HG03108 (cell line): ENCODE measurements around the gene CMTM4.
"Not testable (repeated sequence)": the region's sequence is repeated elsewhere in the genome, so short reads cannot be mapped to it uniquely, and the experiment has no call there.

ENCODE experiments used
- ATAC-seq: cut with Tn5 transposase; IDR thresholded peaks from one replicate; pipeline ENCODE4 v1.9.1; 2021; ENCODE audit warnings: moderate library complexity; ENCODE audit not compliant: unreplicated experiment

Gene CMTM4

DNA sequence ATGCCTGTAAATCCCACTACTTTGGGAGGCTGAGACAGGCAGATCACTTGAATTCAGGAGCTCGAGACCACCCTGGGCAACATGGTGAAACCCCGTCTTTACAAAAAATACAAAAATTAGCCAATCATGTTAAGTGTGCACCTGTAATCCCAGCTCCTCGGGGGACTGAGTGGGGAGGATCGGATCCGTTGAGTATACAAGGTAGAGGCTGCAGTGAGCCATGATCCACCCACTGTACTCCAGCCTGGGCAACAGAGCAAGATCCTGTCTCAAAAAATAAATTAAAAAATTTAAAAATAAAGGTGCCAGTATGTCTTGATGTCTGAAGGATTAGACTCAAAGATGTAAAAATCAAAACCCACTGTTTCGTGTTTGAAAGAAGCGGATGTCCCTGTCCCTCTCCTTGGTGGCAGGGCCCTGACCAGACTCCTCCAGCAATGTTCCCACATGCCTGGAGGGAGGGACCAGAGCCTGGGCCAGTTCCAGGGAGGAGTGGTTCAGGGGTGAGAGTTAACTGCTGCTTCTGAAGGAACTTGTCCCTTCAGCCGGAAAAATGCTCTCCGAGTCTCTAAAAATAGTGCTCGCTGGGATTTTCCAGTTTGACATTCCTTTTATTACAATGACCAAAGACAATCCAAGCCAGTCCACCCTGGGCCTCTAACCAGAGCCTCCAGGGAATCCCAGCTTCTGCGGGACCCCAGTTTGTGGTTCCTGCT is 9.4 kb upstream of the CMTM4 start:
- no peak for ATAC-seq

DNA sequence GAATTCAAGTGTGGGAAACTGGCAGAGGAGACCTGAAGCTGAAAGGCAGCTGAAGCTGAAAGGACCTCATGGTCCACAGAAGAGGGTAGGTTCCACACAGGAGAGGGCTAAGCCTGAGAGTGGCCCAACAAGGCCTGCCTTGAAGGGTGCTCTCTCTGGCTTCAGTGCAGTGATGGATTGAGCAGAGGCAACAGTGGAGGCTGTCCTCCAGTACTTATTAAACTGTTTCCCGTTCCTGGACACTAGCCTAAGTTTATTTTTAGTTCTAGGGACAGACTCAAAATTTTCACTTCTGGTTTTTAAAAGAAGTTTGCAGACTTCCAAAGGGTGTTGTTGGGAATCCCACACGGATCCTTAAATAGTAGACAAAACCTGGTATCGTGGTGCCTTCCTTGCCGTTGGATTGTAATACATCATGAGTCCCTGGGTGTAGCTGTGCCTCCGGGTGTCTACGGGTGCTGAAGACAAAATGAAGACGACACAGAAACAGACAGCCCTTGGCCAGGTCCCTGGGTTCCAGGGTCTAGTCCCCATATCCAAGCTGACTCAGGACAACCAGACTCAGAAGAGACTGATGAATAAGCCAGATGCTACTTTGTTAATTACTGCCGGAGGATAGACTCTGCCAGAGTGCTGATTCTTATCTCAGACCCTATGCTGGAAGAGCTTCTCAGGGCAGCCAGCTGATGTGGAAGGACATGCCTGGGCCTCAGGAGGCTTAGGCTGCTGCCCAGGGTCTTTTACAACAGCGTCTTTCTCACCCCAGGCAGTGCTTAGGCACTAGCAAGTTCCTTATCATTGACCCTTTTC is 7.1 kb upstream of the CMTM4 start:
- ATAC-seq = no peak

DNA sequence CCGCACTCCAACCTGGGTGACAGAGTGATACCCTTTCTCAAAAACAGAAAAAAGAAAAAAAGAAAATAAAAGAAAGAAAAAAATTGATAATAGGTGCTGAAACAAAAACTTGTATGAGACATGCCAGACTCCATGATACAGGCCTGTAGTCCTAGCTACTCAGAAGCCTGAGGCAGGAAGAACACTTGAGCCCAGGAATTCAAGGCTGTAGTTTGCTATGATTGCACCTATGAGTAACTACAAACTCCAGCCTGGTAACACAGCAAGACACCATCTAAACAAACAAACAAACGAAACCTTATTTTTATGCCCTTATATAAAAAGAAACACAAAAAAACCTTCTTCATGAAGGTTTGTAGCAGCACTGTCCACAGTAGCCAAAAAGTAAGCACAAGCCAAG is 5.0 kb upstream of the CMTM4 start:
- no peak for ATAC-seq

DNA sequence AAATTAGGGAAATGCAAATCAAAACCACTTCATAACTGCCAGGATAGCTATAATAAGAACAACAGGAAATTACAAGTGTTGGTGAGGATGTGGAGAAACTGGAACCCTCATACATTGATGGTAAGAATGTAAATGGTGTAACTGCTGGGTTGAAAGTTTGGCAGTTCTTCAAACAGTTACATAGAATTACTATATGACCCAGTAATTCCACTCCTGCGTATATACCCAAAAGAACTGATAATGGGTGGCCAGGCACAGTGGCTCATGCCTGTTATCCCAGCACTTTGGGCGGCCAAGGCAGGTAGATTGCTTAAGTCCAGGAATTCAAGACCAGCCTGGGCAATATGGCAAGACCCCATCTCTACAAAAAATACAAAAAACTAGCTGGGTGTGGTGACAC is 4.5 kb upstream of the CMTM4 start:
- no peak for ATAC-seq

DNA sequence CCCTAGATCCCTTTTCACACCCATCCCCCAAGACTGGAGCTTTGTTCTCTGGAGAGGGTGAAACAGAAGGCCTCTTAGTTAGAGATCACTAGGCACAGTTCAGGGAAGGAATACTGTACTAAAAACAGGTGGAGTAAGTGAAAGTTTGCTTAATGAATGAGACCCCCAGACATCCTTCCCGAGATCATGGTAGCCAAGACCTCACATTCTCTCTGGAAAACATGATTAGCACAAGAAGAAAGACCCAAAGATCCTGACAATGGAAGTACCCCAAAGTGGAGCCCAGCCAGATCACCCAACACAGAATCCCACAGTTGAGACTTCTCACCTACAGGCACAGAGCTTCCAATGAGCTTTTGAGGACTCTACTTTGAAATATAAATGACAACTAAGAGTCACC is 3.4 kb upstream of the CMTM4 start:
- ATAC-seq = no peak

DNA sequence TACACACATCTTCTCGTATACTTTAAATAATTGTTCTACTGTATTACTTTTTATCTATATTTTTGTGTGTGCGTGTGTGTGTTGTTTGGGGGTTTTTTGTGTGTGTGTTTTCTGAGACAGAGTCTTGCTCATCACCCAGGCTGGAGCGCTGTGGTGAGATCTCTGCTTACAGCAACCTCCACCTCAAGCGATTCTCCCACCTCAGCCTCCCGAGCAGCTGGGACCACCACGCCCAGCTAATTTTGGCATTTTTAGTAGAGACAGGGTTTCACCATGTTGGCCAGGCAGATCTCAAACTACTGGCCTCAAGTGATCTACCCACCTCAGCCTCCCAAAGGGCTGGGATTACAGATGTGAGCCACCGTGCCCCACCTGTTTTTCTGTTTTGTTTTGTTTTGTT is 1.5 kb upstream of the CMTM4 start:
- ATAC-seq = no peak

DNA sequence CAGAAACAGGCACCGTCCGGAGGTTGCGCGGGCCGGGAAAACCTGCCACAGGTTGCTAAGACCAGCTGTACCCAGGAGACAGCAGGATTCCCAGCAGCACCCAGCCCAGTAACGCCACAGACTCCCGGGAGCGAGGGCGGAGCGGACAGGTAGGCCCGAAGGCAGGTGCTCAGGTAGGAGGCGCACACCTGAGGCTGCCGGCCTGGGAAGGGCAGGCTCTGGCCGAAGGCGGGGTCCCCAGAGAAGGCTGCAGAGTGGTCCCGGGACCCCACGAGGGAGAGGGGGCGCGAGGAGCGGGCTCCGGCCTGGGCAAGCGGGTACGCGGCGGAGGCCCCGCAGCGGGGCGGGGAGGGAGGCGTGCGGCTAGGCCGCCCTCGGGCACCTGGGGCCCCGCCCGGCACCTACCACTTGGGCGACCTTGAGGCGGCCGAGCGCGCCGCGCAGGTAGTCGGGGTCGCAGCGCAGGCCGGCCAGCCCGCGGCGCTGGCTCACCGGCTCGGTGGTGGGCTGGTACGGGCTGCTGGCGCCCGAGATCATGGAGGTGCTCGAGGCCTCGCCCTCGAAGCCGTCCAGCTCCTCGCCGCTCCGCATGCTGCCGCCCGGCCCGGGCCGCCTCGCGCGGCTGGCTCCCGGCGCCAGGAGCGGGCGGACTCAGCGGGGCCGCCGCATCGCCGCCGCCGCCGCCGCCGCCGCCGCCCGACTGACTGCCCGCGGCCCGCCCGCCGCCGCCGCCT is 441 bp downstream of the CMTM4 start:
- ATAC-seq = peak; percentile 36

DNA sequence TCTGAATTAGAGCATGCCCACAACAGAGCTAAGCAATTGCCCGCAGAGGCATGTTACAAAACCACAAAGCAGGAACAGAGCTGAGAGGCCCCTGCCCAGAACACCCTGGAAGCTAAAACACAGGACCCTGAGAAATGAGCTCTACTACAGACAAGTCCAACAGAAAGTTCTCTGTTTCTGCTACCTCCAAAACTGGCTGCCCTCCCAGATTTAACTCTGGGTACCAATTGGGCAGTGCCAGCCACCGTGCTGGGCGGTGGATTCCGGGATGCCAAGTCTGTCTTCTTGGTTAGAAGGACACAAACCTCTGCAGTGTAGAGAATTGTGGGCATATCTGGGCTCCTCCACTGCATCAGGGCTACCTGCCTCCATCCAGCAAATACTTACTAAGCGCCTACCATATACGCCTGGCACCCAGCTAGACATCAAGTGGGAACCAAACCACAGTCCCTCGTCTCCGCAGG is 1.0 kb downstream of the CMTM4 start:
- ATAC-seq = no peak

DNA sequence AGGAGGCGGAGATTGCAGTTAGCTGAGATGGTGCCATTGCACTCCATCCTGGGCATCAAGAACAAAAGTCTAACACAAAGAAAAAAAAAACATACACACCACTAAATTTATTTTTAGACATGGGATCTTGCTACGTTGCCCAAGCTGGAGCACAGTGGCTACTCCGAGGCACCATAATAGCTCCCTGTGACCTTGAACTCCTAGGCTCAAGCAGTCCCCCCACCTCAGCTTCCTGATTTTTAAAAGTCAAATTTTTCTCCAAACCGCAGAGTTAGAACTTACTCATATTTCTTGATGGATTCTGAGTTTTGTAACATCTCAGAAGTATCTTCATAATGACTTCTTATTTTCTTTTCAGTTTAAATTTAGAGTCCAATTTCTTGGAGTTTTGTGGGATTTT is 3.4 kb downstream of the CMTM4 start:
- no peak for ATAC-seq

DNA sequence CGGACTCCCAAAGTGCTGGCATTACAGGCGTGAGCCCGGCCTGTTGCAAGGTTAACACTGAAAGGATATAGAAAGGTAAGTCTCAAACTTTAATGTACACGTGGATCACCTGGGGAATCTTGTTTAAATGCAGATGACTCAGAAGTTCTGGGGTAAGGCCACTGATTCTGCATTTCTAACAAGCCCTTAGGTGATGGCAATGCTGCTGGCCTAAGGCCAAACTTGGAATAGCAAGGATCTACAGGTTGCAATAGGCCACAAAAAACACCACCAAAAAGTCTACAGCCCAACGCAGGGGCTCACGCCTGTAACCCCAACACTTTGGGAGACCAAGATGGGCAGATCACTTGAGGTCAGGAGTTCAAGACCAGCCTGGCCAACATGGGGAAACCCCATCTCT is 4.2 kb downstream of the CMTM4 start:
- no peak for ATAC-seq

DNA sequence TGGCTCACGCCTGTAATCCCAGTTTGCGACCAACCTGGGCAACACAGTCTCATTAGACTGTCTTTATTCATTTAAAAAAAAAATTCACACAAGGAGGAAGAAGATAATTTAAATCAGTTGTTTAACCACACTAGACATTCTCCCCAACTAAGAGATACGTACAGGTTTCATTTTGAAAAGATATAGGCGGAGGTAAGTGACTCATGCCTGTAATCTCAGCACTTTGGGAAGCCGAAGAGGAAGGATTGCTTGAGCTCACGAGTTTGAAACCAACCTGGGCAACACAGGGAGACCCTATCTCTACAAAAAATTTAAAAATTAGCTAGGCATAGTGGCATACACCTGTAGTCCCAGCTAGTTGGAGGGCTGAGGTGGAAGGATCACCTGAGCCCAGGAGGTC is 5.3 kb downstream of the CMTM4 start:
- no peak for ATAC-seq

DNA sequence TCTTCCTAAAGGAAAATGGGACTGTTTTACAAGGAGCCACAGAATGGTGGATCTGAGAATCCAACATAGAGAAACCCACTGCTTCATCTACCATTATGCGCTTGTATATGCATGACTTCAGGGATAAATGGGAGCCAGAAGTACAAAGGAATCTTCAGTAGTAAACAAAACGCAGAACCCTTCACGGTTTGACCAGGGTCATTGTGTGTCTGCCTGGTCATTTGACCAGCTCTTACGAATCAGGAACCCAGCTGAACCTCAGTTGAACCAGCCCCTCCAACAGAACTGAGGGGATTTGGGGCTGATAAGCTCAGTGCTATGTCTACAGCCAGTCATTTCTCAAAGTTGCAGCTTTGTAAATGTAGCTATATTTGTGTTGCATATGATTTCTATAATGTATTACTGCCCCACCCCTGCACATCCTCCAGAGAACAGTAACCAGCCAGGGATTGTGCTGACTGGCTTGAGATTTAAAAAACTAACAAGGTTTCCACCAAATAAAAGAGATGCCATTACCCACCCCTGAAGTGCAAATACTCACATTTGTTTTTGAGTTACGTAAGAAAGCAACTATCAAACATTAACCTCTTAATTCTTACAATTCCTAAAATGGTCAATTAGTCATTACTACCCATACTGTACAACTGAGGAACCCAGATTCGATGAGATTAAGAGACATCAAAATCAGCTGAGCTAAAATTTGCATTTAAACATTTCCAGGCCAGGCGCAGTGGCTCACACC is 6.3 kb downstream of the CMTM4 start:
- no peak for ATAC-seq

DNA sequence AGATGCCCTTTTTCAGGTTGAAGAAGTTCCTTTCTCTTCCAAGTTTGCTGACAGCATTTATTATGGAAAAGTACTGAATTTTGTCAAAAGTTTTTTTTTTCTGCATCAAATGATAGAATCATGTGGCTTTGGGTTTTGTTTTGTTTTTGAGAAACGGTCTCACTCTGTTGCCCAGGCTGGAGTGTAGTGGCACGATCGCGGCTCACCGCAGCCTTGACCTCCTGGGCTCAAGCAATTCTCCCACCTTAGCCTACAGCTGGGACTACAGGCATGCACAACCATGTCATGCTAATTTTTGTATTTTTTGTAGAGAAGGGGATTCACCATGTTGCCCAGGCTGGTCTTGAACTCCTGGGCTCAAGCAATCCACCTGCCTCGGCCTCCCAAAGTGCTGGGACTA is 7.3 kb downstream of the CMTM4 start:
- ATAC-seq = no peak

DNA sequence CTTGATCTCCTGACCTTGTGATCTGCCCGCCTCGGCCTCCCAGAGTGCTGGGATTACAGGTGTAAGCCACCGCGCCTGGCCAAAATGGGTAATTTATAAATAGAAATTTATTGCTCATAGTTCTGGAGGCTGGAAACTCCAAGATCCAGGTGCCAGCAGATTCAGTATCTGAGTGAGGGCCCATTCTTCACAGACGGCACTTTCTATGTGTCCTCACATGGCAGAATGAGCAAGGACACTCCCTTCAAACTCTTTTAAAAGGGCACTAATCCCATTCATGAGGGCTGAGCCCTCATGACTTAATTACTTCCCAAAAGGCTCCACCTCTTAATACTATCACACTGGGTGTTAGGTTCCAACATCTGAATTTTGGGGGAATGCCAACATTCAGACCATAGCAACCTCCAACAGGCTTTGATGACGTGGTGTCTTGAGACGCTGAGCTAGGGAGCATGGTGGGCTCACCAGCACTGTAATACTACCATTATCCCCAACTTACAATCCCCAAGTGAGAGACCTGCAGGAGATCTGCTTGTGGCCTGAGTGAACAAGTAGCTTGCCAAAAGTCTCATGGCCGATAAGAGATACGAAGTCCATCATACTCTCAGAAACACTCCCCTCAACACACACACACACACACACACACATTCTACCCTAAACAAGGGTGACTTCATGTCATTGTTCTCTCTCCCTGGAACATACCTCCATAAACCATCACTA is 8.5 kb downstream of the CMTM4 start:
- no peak for ATAC-seq

DNA sequence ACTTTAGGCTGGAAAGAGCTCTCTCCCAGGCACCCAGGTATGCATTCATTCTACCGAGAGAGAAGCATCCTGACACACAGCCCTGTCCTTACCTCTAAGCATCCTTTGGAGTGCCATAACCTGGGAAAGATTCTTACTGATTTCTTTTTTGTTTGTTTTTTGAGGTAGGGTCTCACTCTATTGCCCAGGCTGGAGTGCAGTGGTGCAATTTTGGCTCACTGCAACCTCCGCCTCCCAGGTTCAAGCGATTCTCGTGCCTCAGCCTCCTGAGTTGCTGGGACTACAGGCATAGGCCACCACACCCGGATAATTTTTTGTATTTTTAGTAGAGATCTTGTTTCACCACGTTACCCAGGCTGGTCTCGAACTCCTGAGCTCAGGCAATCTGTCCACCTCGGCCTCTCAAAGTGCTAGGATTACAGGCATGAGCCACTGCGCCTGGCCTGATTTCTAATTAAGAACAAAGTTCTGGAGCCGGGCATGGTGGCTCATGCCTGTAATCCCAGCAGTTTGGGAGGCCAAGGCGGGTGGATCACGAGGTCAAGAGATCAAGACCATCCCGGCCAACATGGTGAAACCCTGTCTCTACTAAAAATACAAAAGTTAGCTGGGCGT is 10.9 kb downstream of the CMTM4 start:
- ATAC-seq = not testable (repeated sequence)

DNA sequence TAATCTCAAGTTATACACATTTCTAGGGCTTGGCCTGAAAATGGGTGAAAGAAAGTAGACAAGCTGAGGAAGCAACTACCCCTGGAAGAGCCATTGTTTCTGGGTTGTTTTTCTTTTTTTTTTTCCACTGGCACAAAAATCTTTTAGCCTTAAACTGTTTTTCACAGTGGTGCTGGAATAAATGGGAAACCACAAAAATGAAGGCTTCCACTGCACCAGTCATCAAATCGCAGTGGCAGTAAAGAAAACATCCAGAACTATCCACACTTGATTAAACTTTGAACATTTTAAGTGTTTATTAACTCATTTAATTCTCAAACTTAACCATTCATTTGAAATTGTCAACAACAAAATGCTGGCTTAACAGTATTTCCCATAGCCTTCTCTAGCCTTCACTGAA is 14.3 kb downstream of the CMTM4 start:
- no peak for ATAC-seq

DNA sequence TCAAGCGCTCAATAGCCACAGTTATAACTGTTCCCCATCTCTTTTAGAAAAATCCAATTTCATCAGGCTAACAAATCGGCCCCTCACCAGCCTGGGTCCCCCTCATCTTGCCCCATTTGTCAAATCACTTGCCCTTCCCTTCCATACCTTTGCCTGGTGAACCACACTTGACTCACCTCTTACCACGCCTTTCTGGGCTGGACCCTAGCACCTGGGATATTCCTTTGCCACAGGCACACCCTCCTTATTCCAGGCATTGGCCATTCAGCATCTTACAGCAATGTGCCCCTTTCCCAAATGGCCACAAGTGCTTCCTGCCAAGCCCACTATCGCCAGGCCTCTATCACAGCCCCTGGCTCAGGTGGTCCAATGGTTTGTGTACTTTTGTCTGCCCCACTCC is 14.9 kb downstream of the CMTM4 start:
- ATAC-seq = no peak

DNA sequence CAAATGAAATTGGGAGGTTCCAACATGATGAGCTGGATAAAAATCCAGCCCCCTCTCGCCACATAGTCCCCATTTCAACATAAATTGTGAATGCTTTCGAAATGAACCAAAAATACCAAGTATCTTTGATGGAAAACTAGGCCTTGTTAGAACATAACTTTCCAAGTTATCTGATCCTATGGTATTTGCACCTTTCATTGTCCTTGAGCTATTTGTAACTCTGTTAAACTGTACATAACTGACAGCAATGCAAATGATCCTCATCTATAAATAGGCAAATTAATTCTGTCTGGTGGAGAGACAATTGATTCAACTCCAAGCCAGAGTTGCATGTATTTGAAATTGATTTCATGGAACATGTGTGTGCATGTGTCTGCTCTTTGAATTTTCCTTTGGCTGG is 18.2 kb downstream of the CMTM4 start:
- ATAC-seq = no peak

DNA sequence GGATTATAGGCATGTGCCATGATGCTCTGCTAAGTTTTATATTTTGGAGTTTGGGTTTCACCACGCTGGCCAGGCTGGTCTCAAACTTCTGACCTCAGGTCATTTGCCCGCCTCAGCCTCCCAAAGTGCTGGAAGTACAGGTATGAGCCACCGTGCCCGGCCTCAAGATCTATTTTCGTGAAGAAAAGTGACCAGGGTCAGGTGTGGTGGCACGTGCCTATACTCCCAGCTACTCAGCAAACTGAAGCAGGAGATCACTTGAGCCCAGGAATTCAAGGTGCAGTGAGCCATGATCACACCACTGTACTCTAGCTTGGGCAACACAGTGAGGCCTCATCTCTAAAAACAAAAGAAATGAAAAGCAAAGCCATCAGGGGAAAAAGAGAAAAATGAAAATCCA is 18.7 kb downstream of the CMTM4 start:
- ATAC-seq = no peak

DNA sequence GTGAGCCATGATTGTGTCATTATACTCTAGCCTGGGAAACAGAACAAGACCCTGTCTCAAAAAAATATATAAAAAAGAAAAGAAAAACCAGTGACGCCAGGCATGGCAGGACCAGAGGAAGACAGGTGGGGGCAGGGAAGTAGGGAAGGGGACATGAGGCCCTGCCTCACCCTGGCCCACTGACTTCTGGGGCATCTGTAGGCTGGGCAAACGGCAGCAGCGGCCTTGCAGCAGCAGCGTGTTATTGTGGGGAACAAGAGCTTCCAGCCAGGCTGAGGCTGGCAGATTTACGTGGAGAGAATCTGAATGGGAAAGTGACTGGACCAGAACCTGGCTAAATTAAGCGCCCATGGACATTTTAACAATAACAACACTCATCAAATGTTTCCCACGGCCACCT is 19.4 kb downstream of the CMTM4 start:
- ATAC-seq = no peak
